Mesenchymal stem cell (in vitro differentiated cells and primary cell): ENCODE measurements around the gene TNFAIP8.
"Not testable (repeated sequence)": the region's sequence is repeated elsewhere in the genome, so short reads cannot be mapped to it uniquely, and the experiment has no call there.

Experiments used
- DNase-seq: peaks from one replicate; pipeline ENCODE4 v3.0.0-alpha.2; 2013
- H2AFZ ChIP-seq: one replicate; pipeline ENCODE4 v1.6.1; 2013; ENCODE audit warnings: low read depth, mild to moderate bottlenecking, control low read depth, inconsistent platforms, low read length, moderate library complexity
- H2AK5ac ChIP-seq: 2 replicates; pipeline ENCODE4 v1.6.1; 2013; ENCODE audit warnings: low read length, moderate library complexity, mild to moderate bottlenecking, inconsistent platforms; ENCODE audit not compliant: severe bottlenecking
- H2BK120ac ChIP-seq: one replicate; pipeline ENCODE4 v1.6.1; 2013; ENCODE audit warnings: low read depth, mild to moderate bottlenecking, inconsistent platforms, low read length, moderate library complexity
- H2BK12ac ChIP-seq, 2 experiments: one replicate each; pipeline ENCODE4 v1.6.1; 2013; ENCODE audit warnings: inconsistent platforms in 2 of 2, low read length in 2 of 2, mild to moderate bottlenecking in 2 of 2, moderate library complexity in 2 of 2, control low read depth in 1 of 2
- H2BK15ac ChIP-seq: one replicate; pipeline ENCODE4 v1.6.1; 2013; ENCODE audit warnings: mild to moderate bottlenecking, low read depth, inconsistent platforms; ENCODE audit not compliant: poor library complexity, severe bottlenecking
- H2BK5ac ChIP-seq: 2 replicates; pipeline ENCODE4 v1.6.1; 2013; ENCODE audit warnings: low read depth, mild to moderate bottlenecking, low read length, control low read depth, inconsistent platforms; ENCODE audit not compliant: poor library complexity, severe bottlenecking
- H3K14ac ChIP-seq, 2 experiments: one replicate each; pipeline ENCODE4 v1.6.1; 2013; ENCODE audit warnings: inconsistent platforms in 2 of 2, low read length in 2 of 2, control low read depth in 1 of 2, mild to moderate bottlenecking in 1 of 2, moderate library complexity in 1 of 2
- H3K18ac ChIP-seq, 2 experiments: one replicate each; pipeline ENCODE4 v1.6.1; 2013; ENCODE audit warnings: inconsistent platforms in 2 of 2, low read length in 2 of 2, control low read depth in 1 of 2, low read depth in 1 of 2, mild to moderate bottlenecking in 1 of 2
- H3K23ac ChIP-seq, 2 experiments: one replicate each; pipeline ENCODE4 v1.6.1; 2013; ENCODE audit warnings: inconsistent platforms in 2 of 2, low read length in 2 of 2, mild to moderate bottlenecking in 2 of 2, moderate library complexity in 2 of 2, control low read depth in 1 of 2
- H3K27ac ChIP-seq: 2 replicates; pipeline ENCODE4 v1.5.1; 2013; ENCODE audit warnings: mild to moderate bottlenecking, moderate library complexity, low read length, control low read depth, inconsistent platforms; ENCODE audit not compliant: poor library complexity, severe bottlenecking
- H3K27me3 ChIP-seq, 2 experiments: 2 replicates each; pipeline versions ENCODE4 v1.6.1 to v1.7.0; 2013; ENCODE audit warnings: low read length in 2 of 2, mild to moderate bottlenecking in 2 of 2, moderate library complexity in 2 of 2, control low read depth in 1 of 2, inconsistent platforms in 1 of 2; ENCODE audit not compliant: control insufficient read depth in 1 of 2, insufficient read depth in 1 of 2
- H3K36me3 ChIP-seq, 2 experiments: 2 replicates each; pipeline versions ENCODE4 v1.6.1 to v1.7.0; 2013; ENCODE audit warnings: low read length in 2 of 2, control low read depth in 1 of 2, inconsistent platforms in 1 of 2, low read depth in 1 of 2, mild to moderate bottlenecking in 1 of 2; ENCODE audit not compliant: insufficient read depth in 2 of 2, control insufficient read depth in 1 of 2
- H3K4ac ChIP-seq, 2 experiments: one replicate each; pipeline ENCODE4 v1.6.1; 2013; ENCODE audit warnings: inconsistent platforms in 2 of 2, low read length in 2 of 2, mild to moderate bottlenecking in 2 of 2, moderate library complexity in 2 of 2, control low read depth in 1 of 2, low read depth in 1 of 2
- H3K4me1 ChIP-seq: 2 replicates; pipeline ENCODE4 v1.6.1; 2013; ENCODE audit warnings: low read depth, low read length, control low read depth; ENCODE audit not compliant: control insufficient read depth, insufficient read depth
- H3K4me2 ChIP-seq: 2 replicates; pipeline ENCODE4 v1.6.1; 2013; ENCODE audit warnings: low read length, mild to moderate bottlenecking, inconsistent platforms; ENCODE audit not compliant: poor library complexity, severe bottlenecking
- H3K4me3 ChIP-seq, 2 experiments: 2 replicates each; pipeline versions ENCODE4 v1.5.1 to v1.7.0; 2013; ENCODE audit warnings: low read length in 2 of 2, mild to moderate bottlenecking in 2 of 2, control low read depth in 1 of 2, low read depth in 1 of 2; ENCODE audit not compliant: insufficient read depth in 1 of 2
- H3K79me1 ChIP-seq: replicated peaks from 2 replicates; pipeline ENCODE4 v1.6.1; 2013; ENCODE audit warnings: mild to moderate bottlenecking, control low read depth, low read length, inconsistent platforms; ENCODE audit not compliant: poor library complexity, severe bottlenecking
- H3K9ac ChIP-seq: 2 replicates; pipeline ENCODE4 v1.7.0; 2013; ENCODE audit warnings: mild to moderate bottlenecking, low read length, moderate library complexity
- H3K9me3 ChIP-seq: 2 replicates; pipeline ENCODE4 v1.7.0; 2013; ENCODE audit warnings: mild to moderate bottlenecking, low read length; ENCODE audit not compliant: control insufficient read depth
- H4K8ac ChIP-seq: one replicate; pipeline ENCODE4 v1.6.1; 2013; ENCODE audit warnings: inconsistent platforms, mild to moderate bottlenecking, low read length, moderate library complexity
- H4K91ac ChIP-seq: one replicate; pipeline ENCODE4 v1.6.1; 2013; ENCODE audit warnings: mild to moderate bottlenecking, low read length, inconsistent platforms
- WGBS: methylation state at CpG from one replicate; pipeline ENCODE4 v1.1.7; 2013; ENCODE audit warnings: mixed read lengths; 5-methylcytosine and 5-hydroxymethylcytosine counted together

Gene TNFAIP8

DNA sequence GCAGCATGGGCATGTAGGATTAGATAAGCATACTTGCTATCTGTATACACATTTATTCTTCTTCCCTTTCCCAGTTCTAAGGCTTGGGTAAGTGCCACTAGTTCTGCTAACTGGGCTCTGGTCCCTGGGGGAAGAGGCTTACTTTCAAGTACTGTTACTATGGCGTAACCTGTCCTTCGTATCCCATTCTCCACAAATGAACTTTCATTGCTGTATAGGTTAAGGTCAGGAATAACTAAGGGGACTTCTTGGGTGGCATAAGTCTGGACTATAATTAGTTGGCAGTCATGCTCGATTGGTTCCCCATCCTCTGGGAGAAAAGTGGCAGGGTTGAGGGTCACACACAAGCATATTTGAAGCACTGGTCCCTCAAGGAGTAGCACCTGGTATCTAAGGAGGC is 72.8 kb downstream of the TNFAIP8 start:
- H3K27me3 ChIP-seq, H2BK5ac ChIP-seq, H2BK120ac ChIP-seq, H3K4me2 ChIP-seq, H2BK15ac ChIP-seq, H4K91ac ChIP-seq, H3K14ac ChIP-seq, H3K79me1 ChIP-seq, H3K4me3 ChIP-seq, H3K4ac ChIP-seq, H4K8ac ChIP-seq, H3K9me3 ChIP-seq, H2BK12ac ChIP-seq, H3K36me3 ChIP-seq, H3K23ac ChIP-seq, H3K18ac ChIP-seq, H3K27ac ChIP-seq, H3K4me1 ChIP-seq, DNase-seq, H2AK5ac ChIP-seq, H3K9ac ChIP-seq, H2AFZ ChIP-seq: not testable (repeated sequence)
- 88% methylated on average over 1 of the region's 3 CpGs for WGBS

DNA sequence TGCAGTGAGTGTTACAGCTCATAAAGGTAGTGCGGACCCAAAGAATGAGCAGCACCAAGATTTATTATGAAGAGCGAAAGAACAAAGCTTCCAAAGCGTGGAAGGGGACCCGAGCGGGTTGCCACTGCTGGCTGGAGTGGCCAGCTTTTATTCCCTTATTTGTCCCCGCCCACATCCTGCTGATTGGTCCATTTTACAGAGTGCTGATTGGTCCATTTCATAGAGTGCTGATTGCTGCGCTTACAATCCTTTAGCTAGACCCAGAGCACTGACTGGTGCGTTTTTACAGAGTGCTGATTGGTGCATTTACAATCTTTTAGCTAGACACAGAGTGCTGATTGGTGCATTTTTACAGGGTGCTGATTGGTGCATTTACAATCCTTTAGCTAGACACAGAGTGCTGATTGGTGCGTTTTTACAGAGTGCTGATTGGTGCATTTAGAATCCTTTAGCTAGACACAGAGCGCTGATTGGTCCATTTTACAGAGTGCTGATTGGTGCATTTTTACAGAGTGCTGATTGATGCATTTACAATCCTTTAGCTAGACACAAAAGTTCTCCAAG is 76.9 kb downstream of the TNFAIP8 start:
- peaks cover 5 to 21% of the 10 kb centered on the region in 2 experiments for H3K27me3 ChIP-seq
- not testable (repeated sequence) for H2BK5ac ChIP-seq, H2AFZ ChIP-seq, H3K4me3 ChIP-seq, H3K14ac ChIP-seq, H3K4me1 ChIP-seq, H3K27ac ChIP-seq, H3K4me2 ChIP-seq, H3K9ac ChIP-seq, H3K18ac ChIP-seq, H4K91ac ChIP-seq, H2BK12ac ChIP-seq, DNase-seq, H3K79me1 ChIP-seq, H2AK5ac ChIP-seq, H3K9me3 ChIP-seq, H3K23ac ChIP-seq, H2BK15ac ChIP-seq, H3K4ac ChIP-seq, H3K36me3 ChIP-seq, H2BK120ac ChIP-seq, H4K8ac ChIP-seq
- 79% methylated on average over 9 of the region's 10 CpGs for WGBS

- WGBS, result 59% methylated on average over 8 of the region's 8 CpGs
- Histone ChIP-seq H3K23ac (no peak overlapping the region), H2BK15ac (no peak overlapping the region), H2BK5ac (no peak overlapping the region), H2BK120ac (no peak overlapping the region), H3K4me1 (no peaks in the 10 kb centered on the region), H2BK12ac (no peak overlapping the region), H3K27me3 (peaks cover 5 to 38% of the 10 kb centered on the region in 2 experiments), H3K79me1 (no peaks in the 10 kb centered on the region), H3K9ac (no peak overlapping the region), H4K8ac (no peak overlapping the region), H3K18ac (no peak overlapping the region), H3K27ac (no peak overlapping the region), H3K14ac (peak overlapping the region in 1 of 2 experiments; percentile 28), H3K36me3 (no peaks in the 10 kb centered on the region), H3K9me3 (no peaks in the 10 kb centered on the region), H3K4me2 (no peak overlapping the region), H2AK5ac (no peak overlapping the region), H2AFZ (no peak overlapping the region), H4K91ac (no peak overlapping the region), H3K4me3 (no peak overlapping the region), H3K4ac (no peak overlapping the region)
- DNase-seq, result peak; percentile 54
Measured at GRCh38 chr5:119435436-119436132, 79.8 kb downstream of the TNFAIP8 start.

DNA sequence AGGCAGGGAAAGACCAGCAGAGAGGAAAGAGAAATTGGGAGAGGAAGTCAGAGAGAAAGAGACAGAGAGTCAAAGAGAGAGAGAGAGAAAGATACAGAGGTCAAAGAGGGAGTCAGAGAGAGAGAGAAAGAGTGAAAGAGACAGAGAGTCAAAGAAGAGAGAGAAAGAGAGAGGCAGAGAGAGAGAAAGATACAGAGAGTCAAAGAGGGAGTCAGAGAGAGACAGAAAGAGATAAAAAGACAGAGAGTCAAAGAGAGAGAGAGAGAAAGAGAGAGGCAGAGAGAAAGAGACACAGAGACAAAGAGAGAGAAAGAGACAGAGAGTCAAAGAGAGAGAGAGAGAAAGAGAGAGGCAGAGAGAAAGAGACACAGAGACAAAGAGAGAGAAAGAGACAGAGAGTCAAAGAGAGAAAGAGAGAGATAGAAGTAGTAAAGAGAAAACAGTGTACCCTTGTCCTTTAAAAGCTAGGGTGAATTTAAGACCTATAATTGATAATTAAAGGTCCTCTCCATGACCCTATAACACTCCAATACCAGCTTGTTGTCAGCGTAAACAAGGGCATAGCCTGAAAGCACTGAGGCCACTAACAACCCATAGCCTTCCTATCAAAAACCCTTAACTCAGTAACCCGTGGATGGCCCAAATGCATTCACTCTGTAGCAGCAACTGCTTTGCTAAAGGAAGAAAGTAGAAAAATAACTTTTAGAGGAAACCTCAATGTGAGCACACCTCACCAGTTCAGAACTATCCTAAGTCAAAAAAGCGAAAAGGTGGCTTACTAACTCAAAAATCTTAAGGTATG is 82.2 kb downstream of the TNFAIP8 start:
- not testable (repeated sequence) for H2AFZ ChIP-seq, H2AK5ac ChIP-seq, H2BK120ac ChIP-seq, H4K8ac ChIP-seq, H2BK5ac ChIP-seq, H3K4ac ChIP-seq, H3K18ac ChIP-seq, H3K4me1 ChIP-seq, H3K4me2 ChIP-seq, DNase-seq, H3K23ac ChIP-seq, H3K9ac ChIP-seq, H3K27ac ChIP-seq, H3K79me1 ChIP-seq, H3K36me3 ChIP-seq, H2BK12ac ChIP-seq, H3K9me3 ChIP-seq, H4K91ac ChIP-seq, H3K4me3 ChIP-seq, H2BK15ac ChIP-seq, H3K14ac ChIP-seq
- WGBS, result 85% methylated on average over 2 of the region's 3 CpGs
- peaks cover 5 to 38% of the 10 kb centered on the region in 2 experiments for H3K27me3 ChIP-seq
